Measurements from ENCODE around the gene GABRQ.
"Not testable (repeated sequence)": the region's sequence is repeated elsewhere in the genome, so short reads cannot be mapped to it uniquely, and the experiment has no call there.

Gene GABRQ

DNA sequence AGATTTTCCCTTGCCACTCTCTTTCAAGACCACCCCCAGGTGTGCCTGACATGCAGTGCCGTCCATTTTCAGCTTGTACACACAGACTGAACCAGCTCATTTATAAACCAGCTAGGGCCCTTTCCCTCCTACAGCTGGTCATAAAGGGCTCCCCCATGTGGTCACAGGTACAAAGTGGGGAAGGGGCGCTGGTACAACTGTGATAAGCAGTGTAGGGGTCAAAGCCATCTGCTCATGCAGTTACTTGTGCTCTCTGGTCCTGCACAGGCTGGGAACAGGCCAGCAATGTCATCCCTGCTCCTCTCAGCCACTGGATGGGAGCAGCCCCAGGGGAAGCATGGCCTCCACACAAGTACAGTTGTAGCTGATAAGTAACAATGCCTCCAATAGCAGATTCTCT is 20.6 kb downstream of the GABRQ start:
- no peak for DNase-seq (ENCODE audit: low read depth in 2 of 2)

DNA sequence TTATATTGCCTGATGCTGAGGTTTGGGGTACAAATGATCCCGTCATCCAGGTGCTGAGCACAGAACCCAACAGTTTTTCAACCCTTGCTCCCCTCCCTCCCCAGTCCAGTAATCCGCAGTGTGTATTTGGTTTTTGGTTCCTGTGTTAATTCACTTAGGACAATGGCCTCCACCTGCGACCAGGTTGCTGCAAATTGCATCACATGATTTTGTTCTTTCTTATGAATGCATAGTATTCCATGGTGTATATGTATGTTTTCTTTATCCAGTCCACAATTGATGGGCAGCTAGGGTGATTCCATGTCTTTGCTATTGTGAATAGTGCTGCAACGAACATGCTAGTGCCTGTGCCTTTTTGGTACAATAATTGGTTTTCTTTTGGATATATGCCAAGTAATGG is 25.4 kb downstream of the GABRQ start:
- no peak for DNase-seq (ENCODE audit: low read depth in 2 of 2)

DNA sequence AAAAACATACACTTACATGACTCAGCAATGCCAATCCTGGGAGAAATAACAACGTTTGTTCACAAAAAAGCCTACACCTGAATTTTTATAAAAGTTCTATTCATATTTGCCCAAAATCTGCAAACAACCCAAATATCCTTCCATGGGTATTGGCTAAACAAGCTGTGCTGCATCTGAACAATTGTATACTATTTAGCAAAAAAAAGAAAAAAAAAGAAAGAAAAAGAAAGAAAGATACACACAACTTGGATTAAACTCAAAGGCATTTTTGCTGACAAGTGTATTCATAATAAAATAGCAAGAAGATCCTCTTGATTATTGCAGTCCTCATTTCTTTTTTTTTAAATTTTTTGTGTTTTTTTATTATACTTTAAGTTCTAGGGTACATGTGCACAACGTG is 36.4 kb downstream of the GABRQ start:
- DNase-seq (ENCODE audit: low read depth in 2 of 2): no peak

DNA sequence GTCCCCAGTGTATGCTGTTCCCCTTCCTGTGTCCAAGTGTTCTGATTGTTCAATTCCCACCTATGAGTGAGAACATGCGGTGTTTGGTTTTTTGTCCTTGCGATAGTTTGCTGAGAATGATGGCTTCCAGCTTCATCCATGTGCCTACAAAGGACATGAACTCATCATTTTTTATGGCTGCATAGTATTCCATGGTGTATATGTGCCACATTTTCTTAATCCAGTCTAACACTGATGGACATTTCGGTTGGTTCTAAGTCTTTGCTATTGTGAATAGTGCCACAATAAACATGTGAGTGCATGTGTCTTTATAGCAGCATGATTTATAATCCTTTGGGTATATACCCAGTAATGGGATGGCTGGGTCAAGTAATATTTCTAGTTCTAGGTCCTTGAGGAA is 37.0 kb downstream of the GABRQ start:
- DNase-seq (ENCODE audit: low read depth in 2 of 2): not testable (repeated sequence)

DNA sequence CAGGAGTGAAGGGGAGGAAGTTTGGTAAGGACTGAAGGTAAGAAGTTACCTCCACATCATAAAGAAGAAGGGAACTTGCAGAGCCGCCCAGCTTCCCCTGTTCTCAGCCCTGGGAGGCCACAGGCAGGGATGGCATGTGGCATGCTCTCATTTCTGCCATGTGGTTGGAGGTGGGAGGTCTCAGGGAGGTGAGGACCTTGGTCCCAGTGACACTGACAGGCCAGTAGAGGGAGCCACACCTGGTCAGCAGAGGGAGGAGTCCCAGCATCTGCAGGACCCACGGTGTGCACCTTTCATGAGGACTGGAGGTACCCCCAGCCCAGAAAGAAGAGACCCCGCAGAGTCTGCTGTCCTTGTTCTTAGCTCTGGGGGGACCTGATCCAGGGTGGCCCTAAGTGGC is 43.3 kb downstream of the GABRQ start:
- not testable (repeated sequence) for DNase-seq (ENCODE audit: low read depth in 2 of 2)

DNA sequence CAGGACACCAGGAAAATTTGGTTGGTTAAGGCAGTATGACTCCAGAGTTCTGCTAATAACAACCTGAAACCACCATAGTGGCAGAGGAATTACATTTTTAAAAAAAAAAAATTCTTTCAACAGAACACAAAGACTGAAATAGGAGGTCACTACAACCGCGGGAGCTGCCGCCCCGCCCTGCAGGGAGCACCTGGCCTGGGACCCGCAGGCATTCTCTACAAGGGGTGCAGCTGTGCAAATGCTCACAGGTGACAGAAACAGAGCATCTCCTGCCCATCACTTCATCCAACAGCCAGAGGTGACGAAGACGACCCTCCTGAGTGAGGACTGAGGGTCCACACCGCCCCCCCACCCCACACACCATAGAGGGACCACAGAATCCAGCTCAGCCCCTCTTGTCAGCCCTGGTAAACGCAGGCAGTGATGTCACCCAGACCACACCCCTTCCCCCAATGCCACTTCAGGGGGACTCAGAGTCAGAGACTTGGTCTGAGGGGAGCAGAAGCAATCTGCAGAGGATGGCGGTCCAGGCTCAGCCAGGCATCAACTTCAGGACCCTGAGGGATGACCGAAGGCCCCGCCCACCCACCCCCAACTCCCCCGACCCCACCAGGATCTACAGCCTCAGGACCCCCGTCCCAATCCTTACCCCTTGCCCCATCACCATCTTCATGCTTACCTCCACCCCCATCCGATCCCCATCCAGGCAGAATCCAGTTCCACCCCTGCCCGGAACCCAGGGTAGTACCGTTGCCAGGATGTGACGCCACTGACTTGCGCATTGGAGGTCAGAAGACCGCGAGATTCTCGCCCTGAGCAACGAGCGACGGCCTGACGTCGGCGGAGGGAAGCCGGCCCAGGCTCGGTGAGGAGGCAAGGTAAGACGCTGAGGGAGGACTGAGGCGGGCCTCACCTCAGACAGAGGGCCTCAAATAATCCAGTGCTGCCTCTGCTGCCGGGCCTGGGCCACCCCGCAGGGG is 60.5 kb downstream of the GABRQ start, which contains the start of gene MAGEA3:
Gene MAGEA3 (plus strand): TSS at position 843 of the 980 bp plus-strand sequence. CDS start 2,039 bp downstream, outside the sequence.
- not testable (repeated sequence) for DNase-seq (ENCODE audit: low read depth in 2 of 2)

DNA sequence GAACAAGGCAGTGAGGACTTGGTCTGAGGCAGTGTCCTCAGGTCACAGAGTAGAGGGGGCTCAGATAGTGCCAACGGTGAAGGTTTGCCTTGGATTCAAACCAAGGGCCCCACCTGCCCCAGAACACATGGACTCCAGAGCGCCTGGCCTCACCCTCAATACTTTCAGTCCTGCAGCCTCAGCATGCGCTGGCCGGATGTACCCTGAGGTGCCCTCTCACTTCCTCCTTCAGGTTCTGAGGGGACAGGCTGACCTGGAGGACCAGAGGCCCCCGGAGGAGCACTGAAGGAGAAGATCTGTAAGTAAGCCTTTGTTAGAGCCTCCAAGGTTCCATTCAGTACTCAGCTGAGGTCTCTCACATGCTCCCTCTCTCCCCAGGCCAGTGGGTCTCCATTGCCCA is 62.7 kb downstream of the GABRQ start:
- not testable (repeated sequence) for DNase-seq (ENCODE audit: low read depth in 2 of 2)

DNA sequence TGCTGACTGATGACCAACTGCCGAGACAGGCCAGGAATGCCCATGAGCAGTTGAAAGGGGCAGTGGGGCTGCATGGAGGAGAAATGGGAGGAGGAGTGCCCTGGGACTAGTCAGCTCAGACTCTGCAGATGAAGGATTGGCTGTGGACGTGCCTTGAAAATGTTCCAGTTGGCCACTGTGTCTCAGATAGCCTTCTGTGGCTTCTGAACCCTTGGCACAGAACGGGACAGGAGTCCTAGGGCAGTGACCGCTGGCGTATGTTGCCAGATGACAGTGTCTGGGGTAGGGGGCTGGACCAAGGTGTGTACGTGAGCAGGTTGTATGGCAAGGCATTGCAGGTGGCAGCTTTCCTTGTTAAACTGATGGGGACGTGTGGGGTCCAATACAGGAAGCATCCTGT is 68.8 kb downstream of the GABRQ start:
- not testable (repeated sequence) for DNase-seq (ENCODE audit: low read depth in 2 of 2)
